Brain microvascular endothelial cell (primary cell): ENCODE results near the gene STAT1.
"Not testable (repeated sequence)": the region's sequence is repeated elsewhere in the genome, so short reads cannot be mapped to it uniquely, and the experiment has no call there.

Source experiments
- DNase-seq: peaks from one replicate; pipeline ENCODE4 v3.0.0-alpha.2; 2020
- H3K27ac ChIP-seq: fragments of 250-450 bp; sonication (Bioruptor Pico); 2 replicates; pipeline ENCODE4 v1.5.1; 2020; ENCODE audit warnings: mild to moderate bottlenecking, moderate library complexity
- H3K27me3 ChIP-seq: fragments of 250-450 bp; sonication (Bioruptor Pico); replicated peaks from 2 replicates; pipeline ENCODE4 v1.5.1; 2020; ENCODE audit warnings: mild to moderate bottlenecking
- H3K36me3 ChIP-seq: fragments of 250-450 bp; sonication (Bioruptor Pico); replicated peaks from 2 replicates; pipeline ENCODE4 v1.5.1; 2020; ENCODE audit warnings: mild to moderate bottlenecking
- H3K4me3 ChIP-seq: 2 replicates; pipeline ENCODE4 v1.5.1; 2011; ENCODE audit warnings: low read depth, mild to moderate bottlenecking, control low read depth, low read length, moderate library complexity
- CTCF ChIP-seq: IDR thresholded peaks from 2 replicates; pipeline ENCODE4 v1.5.1; 2011; ENCODE audit warnings: low read depth, mild to moderate bottlenecking, moderate library complexity, low read length, control low read depth, inconsistent platforms; ENCODE audit errors: missing control alignments
- in situ Hi-C: cut with HindIII; loops from 2 replicates; pipeline ENCODE4 v1.10.0; 2017; ENCODE audit warnings: low sequenced_read_pairs, low pct_ligation_motif_present

The STAT1 gene

GRCh38 chr2:190965580-190966222, 48.3 kb downstream of the STAT1 start:
- Histone ChIP-seq H3K36me3 (peaks cover 61% of the 10 kb centered on the region), H3K27ac (no peak overlapping the region)

GRCh38 chr2:190964170-190964795, 49.7 kb downstream of the STAT1 start:
- no peaks in the 10 kb centered on the region for H3K27me3 ChIP-seq
- TF ChIP-seq CTCF: no peak
- no peak for DNase-seq
- no peak overlapping the region for H3K27ac ChIP-seq
- in situ Hi-C loops: no loop called here
- H3K36me3 ChIP-seq: peaks cover 49% of the 10 kb centered on the region
- H3K4me3 ChIP-seq: no peak overlapping the region

More at GRCh38 chr2:190965580-190966222, 48.3 kb downstream of the STAT1 start:
- H3K27me3 ChIP-seq: no peaks in the 10 kb centered on the region
- in situ Hi-C loops: no loop called here
- no peak for DNase-seq
- H3K4me3 ChIP-seq: no peak overlapping the region
- TF ChIP-seq CTCF: no peak

- in situ Hi-C loops: no loop called here
- Histone ChIP-seq H3K4me3 (no peak overlapping the region), H3K27me3 (no peaks in the 10 kb centered on the region), H3K27ac (no peak overlapping the region), H3K36me3 (peaks cover 39% of the 10 kb centered on the region)
- DNase-seq: no peak
- TF ChIP-seq CTCF: no peak
These were observed 50.9 kb downstream of the STAT1 start for GRCh38 chr2:190963088-190963487.

GRCh38 chr2:190961918-190962487, 52.0 kb downstream of the STAT1 start:
- DNase-seq: no peak

GRCh38 chr2:190961117-190961516, 52.9 kb downstream of the STAT1 start:
- H3K27ac ChIP-seq, in situ Hi-C loops, DNase-seq, H3K27me3 ChIP-seq, H3K4me3 ChIP-seq: not testable (repeated sequence)
- peaks cover 32% of the 10 kb centered on the region for H3K36me3 ChIP-seq

More at GRCh38 chr2:190961918-190962487, 52.0 kb downstream of the STAT1 start:
- Histone ChIP-seq H3K36me3 (peaks cover 33% of the 10 kb centered on the region), H3K27ac (no peak overlapping the region), H3K27me3 (no peaks in the 10 kb centered on the region), H3K4me3 (no peak overlapping the region)
- TF ChIP-seq CTCF: no peak
- in situ Hi-C loops: no loop called here

- no peak overlapping the region for H3K27ac ChIP-seq
- H3K36me3 ChIP-seq: peaks cover 25% of the 10 kb centered on the region
- DNase-seq: no peak
- no peak for TF ChIP-seq CTCF
- H3K4me3 ChIP-seq: no peak overlapping the region
- in situ Hi-C loops: no loop called here
- H3K27me3 ChIP-seq: no peaks in the 10 kb centered on the region
These were observed 53.8 kb downstream of the STAT1 start for GRCh38 chr2:190959911-190960788.
